ENCODE data around the gene BMP6.
A peak's percentile ranks its signal among the peaks of the same experiment; 100 is the strongest.

The BMP6 gene

GRCh38 chr6:7727946-7728854, 2.3 kb downstream of the BMP6 start:
- Mint-ChIP-seq H3K4me3 (peak overlapping the region; percentile 46), H3K9me3 (no peaks in the 10 kb centered on the region), H3K4me1 (peaks cover 17% of the 10 kb centered on the region), H3K27ac (no peak overlapping the region), H3K36me3 (no peaks in the 10 kb centered on the region)
- peak in 1 of 2 donors; percentile 50 for DNase-seq (ENCODE audit: low spot score in 2 of 2)
- ATAC-seq, result peak; percentile 25

- H3K4me3 Mint-ChIP-seq, result peak overlapping the region; percentile 46
- no peaks in the 10 kb centered on the region for H3K36me3 Mint-ChIP-seq
- DNase-seq (ENCODE audit: low spot score in 2 of 2) (no peak), ATAC-seq (no peak)
- no peaks in the 10 kb centered on the region for H3K9me3 Mint-ChIP-seq
- peaks cover 17% of the 10 kb centered on the region for H3K4me1 Mint-ChIP-seq
- no peak overlapping the region for H3K27ac Mint-ChIP-seq
Measured at GRCh38 chr6:7728855-7729590, 3.1 kb downstream of the BMP6 start.

DNA sequence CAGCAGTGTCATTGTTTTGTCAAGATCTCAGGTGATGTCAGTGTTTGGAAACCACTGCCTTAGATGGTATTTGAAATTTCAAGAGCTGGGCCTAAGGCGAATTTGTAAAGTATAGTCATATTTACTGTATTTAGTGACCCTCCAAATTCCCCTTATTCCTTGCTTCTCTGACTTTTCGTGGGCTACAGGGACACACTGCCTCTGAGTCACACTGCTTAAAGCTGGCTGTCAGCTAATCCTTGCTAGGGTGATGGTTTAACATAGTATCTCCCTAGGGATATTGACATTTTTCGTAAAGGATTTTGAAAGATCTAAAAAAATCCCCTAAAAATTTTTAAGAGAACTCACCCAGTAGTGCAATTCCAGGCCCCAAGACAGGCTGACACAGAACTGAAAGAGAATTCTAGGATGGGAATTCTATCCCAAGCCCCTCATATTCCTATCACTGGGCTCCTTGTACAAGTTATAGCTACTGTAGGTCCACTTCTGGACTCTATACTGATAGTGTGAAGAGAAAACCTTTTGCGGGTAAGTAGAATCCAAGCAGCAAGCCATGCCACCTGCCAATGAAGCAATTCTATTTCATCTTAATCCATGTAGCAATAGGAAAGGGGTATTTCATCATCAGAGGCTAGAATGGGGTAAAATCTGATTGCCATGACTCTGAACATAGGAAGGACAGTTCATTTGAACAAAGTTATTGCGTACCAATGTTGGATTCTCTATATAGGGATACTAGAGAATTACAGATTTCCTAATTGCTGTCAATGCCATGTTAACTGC, 4.3 kb downstream of the BMP6 start:
- DNase-seq (ENCODE audit: low spot score in 2 of 2) (no peak), ATAC-seq (no peak)
- Mint-ChIP-seq H3K27ac (no peak overlapping the region), H3K9me3 (no peaks in the 10 kb centered on the region), H3K36me3 (no peaks in the 10 kb centered on the region), H3K4me1 (peaks cover 17% of the 10 kb centered on the region), H3K4me3 (no peak overlapping the region)

GRCh38 chr6:7730784-7731227, 4.9 kb downstream of the BMP6 start:
- ATAC-seq (no peak), DNase-seq (ENCODE audit: low spot score in 2 of 2) (no peak)
- peaks cover 17% of the 10 kb centered on the region for H3K4me1 Mint-ChIP-seq
- no peaks in the 10 kb centered on the region for H3K9me3 Mint-ChIP-seq
- H3K4me3 Mint-ChIP-seq, result no peak overlapping the region
- no peaks in the 10 kb centered on the region for H3K36me3 Mint-ChIP-seq
- H3K27ac Mint-ChIP-seq, result no peak overlapping the region

- DNase-seq (ENCODE audit: low spot score in 2 of 2), result no peak
- H3K9me3 Mint-ChIP-seq, result no peaks in the 10 kb centered on the region
Measured at GRCh38 chr6:7731294-7731693, 5.4 kb downstream of the BMP6 start.

DNA sequence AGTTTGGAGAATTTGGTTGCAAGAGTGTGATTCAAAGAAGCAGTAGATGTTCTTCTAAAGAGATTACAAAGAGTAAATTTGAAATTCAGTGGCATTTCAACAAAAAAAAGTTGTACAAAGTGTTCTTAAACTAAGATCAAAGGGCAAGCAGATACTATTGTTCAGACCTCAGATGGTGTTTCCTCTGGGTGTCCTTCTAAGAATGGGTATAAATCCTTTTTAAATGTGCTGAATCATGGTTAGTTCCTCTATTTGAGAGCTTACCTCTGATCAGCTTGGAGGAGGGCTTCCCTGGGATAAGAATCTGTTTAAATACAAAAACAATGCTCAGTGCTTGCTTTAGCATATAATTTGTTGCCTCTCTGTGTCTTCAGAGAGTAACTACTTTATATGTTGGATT, 6.3 kb downstream of the BMP6 start:
- no peak for ATAC-seq
- peaks cover 17% of the 10 kb centered on the region for H3K4me1 Mint-ChIP-seq
- H3K36me3 Mint-ChIP-seq, result no peaks in the 10 kb centered on the region
- no peaks in the 10 kb centered on the region for H3K9me3 Mint-ChIP-seq
- no peak for DNase-seq (ENCODE audit: low spot score in 2 of 2)
- H3K27ac Mint-ChIP-seq, result no peak overlapping the region
- H3K4me3 Mint-ChIP-seq, result no peak overlapping the region

More at GRCh38 chr6:7731294-7731693, 5.4 kb downstream of the BMP6 start:
- no peak for ATAC-seq
- no peak overlapping the region for H3K4me3 Mint-ChIP-seq
- peaks cover 17% of the 10 kb centered on the region for H3K4me1 Mint-ChIP-seq
- H3K27ac Mint-ChIP-seq, result no peak overlapping the region
- no peaks in the 10 kb centered on the region for H3K36me3 Mint-ChIP-seq

GRCh38 chr6:7734707-7735383, 8.9 kb downstream of the BMP6 start:
- H3K4me1 Mint-ChIP-seq, result no peaks in the 10 kb centered on the region
- no peak for ATAC-seq
- H3K4me3 Mint-ChIP-seq, result no peak overlapping the region
- H3K9me3 Mint-ChIP-seq, result no peaks in the 10 kb centered on the region
- no peaks in the 10 kb centered on the region for H3K36me3 Mint-ChIP-seq
- DNase-seq (ENCODE audit: low spot score in 2 of 2), result no peak
- no peak overlapping the region for H3K27ac Mint-ChIP-seq

DNA sequence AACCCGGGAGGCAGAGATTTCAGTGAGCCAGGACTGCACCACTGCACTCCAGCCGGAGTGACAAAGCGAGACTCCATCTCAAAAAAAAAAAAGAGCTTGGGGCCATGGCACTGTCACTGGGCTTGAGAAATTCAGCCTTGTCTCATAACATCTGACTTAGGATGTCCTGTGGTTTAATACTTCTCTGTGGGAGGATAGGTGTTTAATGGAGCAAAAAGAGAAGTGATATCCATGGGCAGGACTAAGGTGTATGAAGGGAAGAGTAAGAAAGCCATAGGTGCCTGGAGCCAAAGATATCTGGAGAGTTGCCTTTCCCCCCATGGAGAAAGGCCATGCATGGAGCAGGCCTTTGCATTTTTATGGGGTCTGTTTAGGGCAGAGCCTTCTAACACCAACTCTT, 11.2 kb downstream of the BMP6 start:
- DNase-seq (ENCODE audit: low spot score in 2 of 2) (no peak), ATAC-seq (no peak)
- Mint-ChIP-seq H3K36me3 (no peaks in the 10 kb centered on the region), H3K4me1 (no peaks in the 10 kb centered on the region), H3K9me3 (no peaks in the 10 kb centered on the region), H3K27ac (no peak overlapping the region), H3K4me3 (no peak overlapping the region)

DNA sequence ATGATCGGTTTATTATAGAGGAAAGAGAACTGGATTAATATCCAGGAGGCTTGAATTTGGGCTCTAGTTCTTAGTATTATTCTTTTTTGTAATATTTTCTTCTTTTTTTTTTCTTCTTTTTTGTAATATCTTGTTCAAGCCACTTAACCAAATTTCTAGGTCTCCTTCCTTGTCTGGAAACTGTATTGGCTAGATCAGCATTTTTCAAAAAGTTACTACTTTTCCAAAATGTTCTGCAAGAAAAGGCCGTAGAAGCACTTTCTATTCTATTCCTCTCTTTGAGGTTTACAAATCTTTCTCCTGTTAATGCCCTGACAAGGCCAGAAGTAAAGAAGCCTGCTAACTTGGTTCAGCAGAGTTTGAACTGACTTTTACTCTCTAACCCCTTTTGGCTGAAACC, 12.0 kb downstream of the BMP6 start:
- Mint-ChIP-seq H3K36me3 (no peaks in the 10 kb centered on the region), H3K27ac (no peak overlapping the region), H3K4me1 (no peaks in the 10 kb centered on the region), H3K9me3 (no peaks in the 10 kb centered on the region), H3K4me3 (no peak overlapping the region)
- ATAC-seq (no peak), DNase-seq (ENCODE audit: low spot score in 2 of 2) (no peak)

DNA sequence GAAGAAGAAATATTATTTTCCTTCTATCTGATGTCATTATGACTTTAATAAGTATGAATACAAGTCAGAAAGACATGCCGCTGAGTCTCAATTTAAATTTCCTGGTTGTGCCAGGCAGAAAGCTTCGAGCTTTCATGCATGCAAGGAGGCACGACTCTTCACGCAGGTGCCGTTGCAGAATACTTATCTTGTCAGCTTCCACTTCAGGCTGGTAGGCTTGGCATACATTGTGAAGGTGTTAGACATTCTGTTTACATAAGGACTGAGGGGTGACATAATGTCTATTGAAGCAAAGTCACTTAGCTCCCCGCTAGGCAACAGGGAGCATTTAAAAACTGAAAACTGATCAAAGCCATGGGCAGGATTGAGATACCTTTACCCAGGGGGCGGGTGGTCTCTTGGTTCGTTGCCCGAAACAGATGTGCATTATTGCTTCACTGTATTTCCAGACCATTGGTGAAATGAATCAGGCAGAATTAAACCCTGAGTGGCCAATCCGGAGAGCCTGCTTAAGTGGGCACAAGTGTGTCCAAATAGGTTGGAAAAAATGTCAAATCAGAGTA, 16.4 kb downstream of the BMP6 start:
- H3K9me3 Mint-ChIP-seq, result no peaks in the 10 kb centered on the region
- ATAC-seq (no peak), DNase-seq (ENCODE audit: low spot score in 2 of 2) (no peak)
- H3K4me3 Mint-ChIP-seq, result no peak overlapping the region
- H3K27ac Mint-ChIP-seq, result no peak overlapping the region
- H3K4me1 Mint-ChIP-seq, result no peaks in the 10 kb centered on the region
- H3K36me3 Mint-ChIP-seq, result no peaks in the 10 kb centered on the region

GRCh38 chr6:7745942-7746341, 20.0 kb downstream of the BMP6 start:
- no peaks in the 10 kb centered on the region for H3K4me1 Mint-ChIP-seq
- H3K27ac Mint-ChIP-seq, result no peak overlapping the region
- H3K36me3 Mint-ChIP-seq, result no peaks in the 10 kb centered on the region
- ATAC-seq (no peak), DNase-seq (ENCODE audit: low spot score in 2 of 2) (no peak)
- H3K4me3 Mint-ChIP-seq, result no peak overlapping the region
- H3K9me3 Mint-ChIP-seq, result no peaks in the 10 kb centered on the region

DNA sequence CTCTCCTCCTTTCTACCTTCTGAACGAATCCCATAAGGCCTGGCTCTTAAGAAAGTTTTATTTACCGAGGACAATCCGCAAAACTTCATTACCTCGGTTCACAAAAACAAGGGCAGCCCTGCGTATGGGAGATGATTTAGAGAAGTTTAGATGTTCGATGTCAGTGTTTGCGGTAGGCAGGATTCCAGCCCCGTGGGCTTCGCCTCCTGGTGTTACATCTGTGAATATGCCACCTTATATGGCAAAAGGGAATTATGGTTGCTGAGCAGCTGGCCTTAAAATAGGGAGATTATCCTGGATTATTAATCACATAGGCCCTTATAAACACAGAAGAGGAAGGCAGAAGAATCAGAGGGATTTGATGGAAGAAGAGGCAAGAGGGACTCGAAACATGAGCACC, 21.1 kb downstream of the BMP6 start:
- Mint-ChIP-seq H3K4me3 (no peak overlapping the region), H3K27ac (no peak overlapping the region), H3K36me3 (no peaks in the 10 kb centered on the region), H3K9me3 (no peaks in the 10 kb centered on the region), H3K4me1 (no peaks in the 10 kb centered on the region)
- DNase-seq (ENCODE audit: low spot score in 2 of 2) (no peak), ATAC-seq (no peak)

DNA sequence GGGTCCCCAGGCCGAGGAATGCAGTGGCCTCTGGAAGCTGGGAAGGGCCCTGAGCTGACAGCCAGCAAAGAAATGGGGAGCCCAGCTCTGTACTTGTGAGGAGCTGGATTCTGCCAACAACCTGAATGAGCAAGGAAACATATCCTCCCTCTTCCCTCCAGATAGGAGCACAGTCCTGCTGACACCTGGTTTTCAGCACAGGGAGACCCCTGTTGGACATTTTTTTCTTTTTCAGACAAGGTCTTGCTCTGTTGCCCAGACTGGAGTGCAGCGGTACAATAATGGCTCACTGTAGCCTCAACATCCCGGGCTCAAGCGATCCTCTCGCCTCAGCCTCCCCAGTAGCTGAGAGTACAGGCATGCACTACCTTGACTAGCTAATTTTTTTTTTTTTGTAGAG, 21.5 kb downstream of the BMP6 start:
- Mint-ChIP-seq H3K4me1 (no peaks in the 10 kb centered on the region), H3K9me3 (no peaks in the 10 kb centered on the region), H3K27ac (no peak overlapping the region), H3K36me3 (no peaks in the 10 kb centered on the region), H3K4me3 (no peak overlapping the region)
- DNase-seq (ENCODE audit: low spot score in 2 of 2), result no peak
- no peak for ATAC-seq

DNA sequence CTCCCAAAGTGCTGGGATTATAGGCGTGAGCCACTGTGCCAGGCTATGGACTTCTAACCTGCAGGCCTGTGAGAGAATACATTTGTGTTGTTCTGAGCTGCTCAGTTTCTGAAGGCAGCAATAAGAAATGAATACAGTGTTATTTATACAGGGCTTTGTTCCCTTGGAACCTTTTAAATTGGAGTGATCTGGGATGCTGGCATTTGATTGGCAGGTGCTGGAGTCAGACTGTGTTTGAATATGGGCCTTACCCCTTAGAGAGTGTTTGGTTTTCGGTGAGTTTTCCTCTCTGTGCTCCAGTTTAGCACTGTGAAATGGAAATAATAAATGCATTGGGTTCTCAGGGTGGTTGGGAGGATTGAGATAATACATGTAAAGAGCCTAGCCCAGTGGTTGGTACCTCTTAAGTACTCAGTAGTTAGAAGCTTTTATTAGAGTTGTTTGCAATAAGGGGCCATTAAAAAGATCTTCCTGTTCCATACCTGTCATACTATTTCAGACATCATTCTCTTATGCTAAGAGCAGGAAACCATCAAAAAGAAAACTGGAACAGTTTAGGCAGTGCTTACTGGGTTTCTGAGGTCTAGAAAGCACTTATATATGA, 22.1 kb downstream of the BMP6 start:
- no peaks in the 10 kb centered on the region for H3K36me3 Mint-ChIP-seq
- H3K27ac Mint-ChIP-seq, result no peak overlapping the region
- H3K9me3 Mint-ChIP-seq, result no peaks in the 10 kb centered on the region

More for the DNA sequence above, 22.1 kb downstream of the BMP6 start:
- Mint-ChIP-seq H3K4me1 (no peaks in the 10 kb centered on the region), H3K4me3 (no peak overlapping the region)
- DNase-seq (ENCODE audit: low spot score in 2 of 2) (no peak), ATAC-seq (no peak)
